ENCODE results near the gene GTF3C2.

GTF3C2 gene

GRCh38 chr2:27356382-27357181 lies at the start of gene GTF3C2:
Gene GTF3C2 (minus strand): TSS chr2:27356764. CDS start chr2:27343554, 13,210 bp downstream.
- Histone ChIP-seq H3K4me2 (peak within 1 kb of the TSS; percentile 83), H4K20me1 (ENCODE audit: insufficient read depth) (no peaks in the 10 kb centered on the region), H2AFZ (ENCODE audit: low read depth) (peak within 1 kb of the TSS; percentile 83), H3K4me1 (ENCODE audit: low read depth, poor library complexity, severe bottlenecking) (peaks cover 40% of the 10 kb centered on the region), H3K36me3 (ENCODE audit: insufficient read depth) (no peaks in the 10 kb centered on the region), H3K27ac (peak within 1 kb of the TSS; percentile 95), H3K79me2 (ENCODE audit: insufficient read depth, low read depth) (peaks cover 64% of the 10 kb centered on the region), H3K4me3 (IDR thresholded peaks at IDR 0.05; ENCODE audit: insufficient read depth, low read depth, low read length) (peak within 1 kb of the TSS; percentile 95), H3K27me3 (ENCODE audit: insufficient read depth, low read depth) (no peaks in the 10 kb centered on the region), H3K9ac (peak within 1 kb of the TSS; percentile 98)
- TF ChIP-seq, protein P1, sequence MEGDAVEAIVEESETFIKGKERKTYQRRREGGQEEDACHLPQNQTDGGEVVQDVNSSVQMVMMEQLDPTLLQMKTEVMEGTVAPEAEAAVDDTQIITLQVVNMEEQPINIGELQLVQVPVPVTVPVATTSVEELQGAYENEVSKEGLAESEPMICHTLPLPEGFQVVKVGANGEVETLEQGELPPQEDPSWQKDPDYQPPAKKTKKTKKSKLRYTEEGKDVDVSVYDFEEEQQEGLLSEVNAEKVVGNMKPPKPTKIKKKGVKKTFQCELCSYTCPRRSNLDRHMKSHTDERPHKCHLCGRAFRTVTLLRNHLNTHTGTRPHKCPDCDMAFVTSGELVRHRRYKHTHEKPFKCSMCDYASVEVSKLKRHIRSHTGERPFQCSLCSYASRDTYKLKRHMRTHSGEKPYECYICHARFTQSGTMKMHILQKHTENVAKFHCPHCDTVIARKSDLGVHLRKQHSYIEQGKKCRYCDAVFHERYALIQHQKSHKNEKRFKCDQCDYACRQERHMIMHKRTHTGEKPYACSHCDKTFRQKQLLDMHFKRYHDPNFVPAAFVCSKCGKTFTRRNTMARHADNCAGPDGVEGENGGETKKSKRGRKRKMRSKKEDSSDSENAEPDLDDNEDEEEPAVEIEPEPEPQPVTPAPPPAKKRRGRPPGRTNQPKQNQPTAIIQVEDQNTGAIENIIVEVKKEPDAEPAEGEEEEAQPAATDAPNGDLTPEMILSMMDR (conservative IDR thresholded peaks at IDR 0.05; ENCODE audit: low read depth, low read length): no peak

- TF ChIP-seq, protein P1 (conservative IDR thresholded peaks at IDR 0.05; ENCODE audit: low read depth, low read length): no peak
- Histone ChIP-seq H4K20me1 (ENCODE audit: insufficient read depth) (peaks cover 4% of the 10 kb centered on the region), H3K4me1 (ENCODE audit: low read depth, poor library complexity, severe bottlenecking) (peaks cover 39% of the 10 kb centered on the region), H3K4me2 (no peak overlapping the region), H3K27ac (no peak overlapping the region; the same call in 1 of the 2 replicates), H3K36me3 (ENCODE audit: insufficient read depth) (no peaks in the 10 kb centered on the region), H2AFZ (ENCODE audit: low read depth) (no peak overlapping the region), H3K79me2 (ENCODE audit: insufficient read depth, low read depth) (peaks cover 98% of the 10 kb centered on the region), H3K9ac (no peak overlapping the region), H3K4me3 (IDR thresholded peaks at IDR 0.05; ENCODE audit: insufficient read depth, low read depth, low read length) (no peak overlapping the region), H3K27me3 (ENCODE audit: insufficient read depth, low read depth) (no peaks in the 10 kb centered on the region)
Observed at GRCh38 chr2:27400348-27401135, 44.0 kb upstream of the GTF3C2 start.

DNA sequence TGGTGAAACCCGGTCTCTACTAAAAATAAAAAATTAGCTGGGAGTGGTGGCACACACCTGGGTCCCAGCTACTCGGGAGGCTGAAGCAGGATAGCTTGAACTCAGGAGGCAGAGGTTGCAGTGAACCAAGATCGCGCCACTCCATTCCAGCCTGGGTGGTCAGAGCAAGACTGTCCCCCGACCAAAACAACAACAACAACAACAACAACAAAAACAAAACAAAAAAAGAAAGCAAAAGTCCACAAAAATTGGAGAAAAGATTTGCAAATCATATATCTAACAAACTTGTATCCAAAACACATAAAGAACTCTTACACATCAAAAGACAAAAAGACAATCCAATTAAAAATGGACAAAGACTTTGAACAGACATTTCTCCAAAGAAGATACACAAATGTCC lies 42.4 kb upstream of the GTF3C2 start:
- Histone ChIP-seq H3K4me2 (no peak overlapping the region), H4K20me1 (ENCODE audit: insufficient read depth) (peaks cover 4% of the 10 kb centered on the region), H3K79me2 (ENCODE audit: insufficient read depth, low read depth) (peaks cover 98% of the 10 kb centered on the region), H3K36me3 (ENCODE audit: insufficient read depth) (no peaks in the 10 kb centered on the region), H3K4me1 (ENCODE audit: low read depth, poor library complexity, severe bottlenecking) (peaks cover 32% of the 10 kb centered on the region), H3K27ac (no peak overlapping the region), H3K9ac (no peak overlapping the region), H3K4me3 (IDR thresholded peaks at IDR 0.05; ENCODE audit: insufficient read depth, low read depth, low read length) (no peak overlapping the region), H2AFZ (ENCODE audit: low read depth) (no peak overlapping the region), H3K27me3 (ENCODE audit: insufficient read depth, low read depth) (no peaks in the 10 kb centered on the region)
- TF ChIP-seq, protein P1 (conservative IDR thresholded peaks at IDR 0.05; ENCODE audit: low read depth, low read length): no peak

GRCh38 chr2:27393225-27393624 lies 36.7 kb upstream of the GTF3C2 start:
- Histone ChIP-seq H3K4me3 (IDR thresholded peaks at IDR 0.05; ENCODE audit: insufficient read depth, low read depth, low read length) (no peak overlapping the region), H3K9ac (no peak overlapping the region), H4K20me1 (ENCODE audit: insufficient read depth) (0 out of 2 replicates have a peak, but pooled peaks cover 5% of the 10 kb centered on the region), H2AFZ (ENCODE audit: low read depth) (no peak overlapping the region), H3K27me3 (ENCODE audit: insufficient read depth, low read depth) (no peaks in the 10 kb centered on the region), H3K27ac (no peak overlapping the region), H3K4me1 (ENCODE audit: low read depth, poor library complexity, severe bottlenecking) (peaks cover 6% of the 10 kb centered on the region), H3K36me3 (ENCODE audit: insufficient read depth) (no peaks in the 10 kb centered on the region), H3K4me2 (no peak overlapping the region), H3K79me2 (ENCODE audit: insufficient read depth, low read depth) (peaks cover 86% of the 10 kb centered on the region)
- TF ChIP-seq, protein P1 (conservative IDR thresholded peaks at IDR 0.05; ENCODE audit: low read depth, low read length): no peak
